GM21381 (cell line): ENCODE data around the gene MEIKIN.

Source experiments
- ATAC-seq: cut with Tn5 transposase; IDR thresholded peaks from one replicate; pipeline ENCODE4 v1.9.1; 2021; ENCODE audit warnings: mild to moderate bottlenecking, moderate library complexity; ENCODE audit not compliant: unreplicated experiment

The MEIKIN gene, protein sequence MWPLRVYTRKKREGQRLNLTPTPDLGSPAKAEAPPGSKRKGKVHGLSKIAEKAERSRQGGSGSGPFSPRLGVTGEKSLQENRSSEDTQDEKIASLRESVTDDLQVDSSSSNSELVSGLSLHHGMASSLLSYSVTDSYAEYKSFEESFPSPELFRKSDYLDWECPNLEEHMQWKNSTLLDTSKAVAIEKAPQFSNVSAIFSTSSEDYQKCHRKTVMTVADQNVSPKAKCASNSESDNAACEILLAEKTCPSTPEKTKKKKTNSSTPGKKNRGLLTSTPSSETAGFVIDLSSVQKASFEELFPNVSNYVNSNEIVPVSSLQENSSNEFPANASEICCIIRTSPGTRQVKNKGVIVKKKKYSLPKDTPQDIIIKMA

DNA sequence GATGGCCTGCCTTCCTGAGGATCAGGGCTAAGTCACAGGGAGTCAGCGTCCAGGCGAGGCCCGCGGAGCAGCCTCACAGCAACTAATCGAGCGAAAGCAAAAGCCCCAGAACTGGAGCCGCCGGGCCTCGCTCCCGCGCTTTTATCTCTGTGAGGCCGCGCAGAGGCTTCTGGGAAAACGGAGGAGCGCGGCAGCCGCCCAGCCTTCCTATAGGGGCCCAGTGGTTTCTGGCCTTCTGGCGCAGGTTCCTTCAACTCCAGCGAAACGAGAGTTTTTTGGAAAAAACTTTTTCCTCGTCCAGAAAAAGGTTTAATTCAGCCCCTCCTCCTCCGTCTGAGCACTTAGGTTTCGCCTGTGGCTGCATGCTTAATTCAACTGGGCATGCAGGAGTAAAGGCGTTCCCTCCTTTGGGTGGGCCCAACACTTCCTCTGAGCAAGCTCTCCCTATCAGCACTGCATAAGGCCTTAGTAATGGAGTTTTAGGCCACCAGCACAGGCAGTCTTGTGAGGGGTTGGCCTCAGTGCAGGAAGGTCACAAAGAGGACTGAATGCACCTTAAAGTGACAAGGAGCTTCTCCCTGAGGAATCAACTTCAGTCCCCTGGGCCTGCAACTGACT, at the start of gene MEIKIN:
Gene MEIKIN (minus strand): TSS at position 113 of the 618 bp plus-strand sequence. CDS start 158 bp downstream, outside the sequence.
- no peak for ATAC-seq

DNA sequence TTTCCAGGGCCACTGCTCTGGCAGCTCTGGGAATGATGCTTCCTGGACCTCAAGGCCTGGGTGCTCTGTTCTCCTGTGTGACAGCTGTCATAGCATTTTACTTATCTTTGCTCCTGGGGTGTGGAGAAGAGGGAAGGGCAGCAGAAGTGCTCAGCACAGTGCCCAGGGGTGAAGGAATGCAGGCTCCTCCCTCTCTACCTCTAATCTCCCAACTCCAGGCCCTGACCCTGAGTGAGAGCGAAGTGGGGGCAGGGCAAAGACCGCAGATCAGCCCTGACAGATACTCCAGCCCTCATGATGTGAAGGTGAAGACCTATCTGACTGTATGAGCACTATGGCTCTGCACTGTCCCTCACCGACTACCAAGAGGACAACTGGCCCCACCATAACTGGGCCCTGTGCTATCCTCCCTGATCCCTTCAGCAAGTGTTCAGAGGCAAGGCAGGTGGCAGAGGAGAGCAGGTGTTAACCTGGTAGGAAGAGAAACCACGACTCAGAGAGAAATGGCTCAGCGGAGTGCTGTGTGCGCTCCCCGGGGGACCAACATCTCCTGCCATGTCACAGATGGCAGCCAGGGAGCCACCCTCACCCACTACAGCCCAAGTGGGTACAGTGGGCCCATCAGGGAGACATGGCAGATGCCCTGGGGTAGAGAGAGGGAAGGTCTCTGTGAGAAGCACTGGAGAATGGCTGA, 49.2 kb upstream of the MEIKIN start:
- ATAC-seq = no peak

DNA sequence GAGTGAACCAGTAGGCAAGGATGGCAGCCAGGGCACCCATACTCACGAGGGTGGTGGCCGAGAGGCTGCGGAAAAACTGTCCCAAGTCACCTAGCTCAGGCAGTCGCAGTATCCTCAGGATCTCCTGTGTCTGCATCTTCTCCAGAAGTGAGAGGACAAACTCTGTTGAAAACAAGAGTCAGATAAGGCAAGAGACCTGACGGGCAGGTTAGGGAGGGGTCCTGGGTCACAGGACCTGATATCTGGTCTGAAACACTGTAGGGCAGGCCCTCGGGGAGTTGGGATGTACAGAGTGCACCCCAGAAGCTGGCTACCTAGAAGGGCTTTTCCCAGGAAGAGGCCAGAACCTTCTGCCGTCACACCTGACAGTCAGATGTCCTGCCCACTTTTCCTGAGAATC, 48.6 kb upstream of the MEIKIN start:
- no peak for ATAC-seq

DNA sequence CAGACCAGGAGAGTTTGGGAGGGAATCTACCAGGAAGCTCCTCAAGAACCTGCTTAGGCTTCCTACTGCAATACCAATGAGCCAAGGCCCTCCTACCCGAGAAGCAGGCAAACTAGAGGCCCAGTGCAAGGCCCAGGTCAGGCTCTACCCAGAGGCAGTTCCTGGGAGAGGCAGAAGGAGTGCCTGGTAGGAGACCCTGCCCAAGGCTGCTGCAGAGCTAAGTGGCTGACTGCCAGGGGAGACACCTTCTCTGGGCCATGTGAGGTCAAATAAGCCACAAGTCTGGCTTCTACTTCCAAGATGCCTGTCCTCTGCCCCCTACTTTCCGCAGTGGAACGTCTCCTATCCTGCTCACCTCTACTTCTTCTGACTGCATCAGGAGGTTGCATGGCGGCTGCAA, 48.2 kb upstream of the MEIKIN start:
- ATAC-seq = no peak

DNA sequence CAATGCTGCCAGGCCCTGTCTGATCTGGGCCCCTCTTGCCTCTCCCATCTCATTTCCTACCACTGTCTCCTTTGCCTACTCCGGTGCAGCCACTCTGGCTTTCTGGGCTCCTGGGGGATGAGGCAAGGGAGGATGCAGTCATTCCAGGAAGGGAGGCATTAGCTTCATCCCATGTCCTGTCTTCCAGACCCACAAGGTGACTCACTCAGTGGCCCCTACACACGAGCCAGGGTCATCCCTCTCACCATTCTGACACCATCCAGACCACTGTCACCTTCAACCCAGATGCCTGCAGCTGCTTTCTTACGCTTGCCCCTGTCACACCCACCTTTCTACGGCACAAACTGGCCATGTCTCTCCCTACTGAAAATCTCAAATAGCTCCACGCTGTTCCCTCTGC, 46.9 kb upstream of the MEIKIN start:
- no peak for ATAC-seq

DNA sequence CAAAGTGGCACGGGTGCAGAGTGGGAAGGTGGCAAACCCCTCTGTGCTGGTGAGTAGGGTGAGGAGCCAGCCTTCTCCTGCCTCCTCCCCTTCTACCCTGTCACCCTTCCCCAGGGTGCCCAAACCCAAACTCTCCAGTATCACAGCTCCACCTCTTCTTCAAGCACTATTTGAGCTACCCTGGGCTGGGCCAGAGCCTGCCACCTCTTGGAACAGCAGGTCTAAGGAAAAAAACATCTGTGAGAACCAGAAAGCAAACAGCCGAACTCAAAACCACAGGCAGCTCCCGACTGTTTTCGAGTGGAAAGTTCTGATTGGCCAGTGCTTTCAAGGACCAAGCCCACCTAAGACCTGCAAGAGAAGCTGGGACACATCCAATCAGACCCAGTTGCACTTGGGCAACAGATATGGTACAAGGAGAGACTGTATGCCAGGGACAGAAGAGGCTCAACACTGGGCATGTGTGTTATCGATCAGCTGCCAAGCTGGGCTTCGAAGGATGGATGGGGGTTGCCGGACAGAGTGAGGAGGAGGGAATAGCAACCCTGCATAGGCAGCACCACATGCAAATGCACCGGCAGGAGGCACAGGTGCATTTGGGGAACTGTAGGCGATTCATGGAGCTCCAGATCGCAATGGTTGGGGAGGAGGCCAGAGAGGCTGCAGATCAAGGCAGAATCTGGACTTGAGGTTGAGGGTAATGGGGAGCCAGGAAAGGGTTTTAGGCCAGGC, 46.3 kb upstream of the MEIKIN start:
- no peak for ATAC-seq

DNA sequence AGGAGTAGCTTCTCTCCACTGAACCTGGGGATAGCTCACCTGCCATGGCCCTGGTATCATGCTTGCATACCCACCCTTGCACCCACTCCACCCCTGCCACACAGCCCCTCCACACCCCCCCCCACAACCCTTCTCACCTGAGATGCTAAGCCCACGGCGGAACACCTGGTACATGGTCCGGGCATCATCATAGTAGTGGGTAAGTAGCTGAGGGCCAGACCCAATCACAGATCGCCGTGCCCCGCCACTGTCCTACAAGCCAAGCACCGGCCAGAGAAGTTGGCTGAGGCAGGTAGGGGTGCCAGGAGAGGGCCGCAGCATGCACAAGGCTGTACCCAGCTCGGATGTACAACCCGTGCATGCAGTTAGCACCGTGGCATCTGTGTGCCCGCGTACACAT, 45.3 kb upstream of the MEIKIN start:
- ATAC-seq = no peak

DNA sequence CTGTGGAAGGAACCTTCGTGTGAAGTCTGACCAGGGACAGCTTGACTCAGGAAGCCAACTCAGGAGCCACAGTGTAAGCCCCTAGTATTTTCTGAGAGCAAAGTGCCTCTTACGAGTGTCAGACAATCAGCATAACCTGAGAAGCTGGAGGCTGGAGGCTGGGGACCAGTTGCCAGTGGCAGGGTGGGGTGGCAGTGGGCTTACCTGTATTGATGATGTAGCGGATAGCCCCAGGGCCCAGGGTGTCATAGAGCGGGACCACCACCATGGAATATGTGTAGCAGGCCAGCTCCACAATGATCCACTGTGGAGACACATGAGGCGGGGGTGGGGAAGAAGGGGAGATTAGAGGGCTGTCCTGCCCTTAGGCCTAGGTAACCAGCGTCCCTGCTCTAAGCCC, 43.1 kb upstream of the MEIKIN start:
- no peak for ATAC-seq

DNA sequence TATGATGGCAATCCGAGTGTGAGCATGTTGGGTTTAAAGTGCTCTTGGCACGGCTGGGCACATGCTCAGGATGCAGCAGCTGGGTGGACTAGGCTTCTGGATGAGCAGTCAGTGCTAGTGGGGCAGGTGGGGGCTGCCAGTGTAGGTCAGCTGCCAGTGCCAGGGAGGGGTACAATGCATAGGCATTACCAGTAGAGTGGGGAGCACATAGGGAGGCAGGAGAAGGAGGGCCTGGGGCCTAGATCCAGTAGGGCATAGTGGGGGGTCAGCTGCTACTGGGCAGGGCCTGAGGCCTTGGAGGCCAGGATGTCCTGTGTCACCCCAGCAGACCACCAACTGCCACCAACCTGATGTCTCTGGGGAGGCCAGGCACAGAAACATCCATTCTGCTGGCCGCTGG, 41.8 kb upstream of the MEIKIN start:
- ATAC-seq = no peak

DNA sequence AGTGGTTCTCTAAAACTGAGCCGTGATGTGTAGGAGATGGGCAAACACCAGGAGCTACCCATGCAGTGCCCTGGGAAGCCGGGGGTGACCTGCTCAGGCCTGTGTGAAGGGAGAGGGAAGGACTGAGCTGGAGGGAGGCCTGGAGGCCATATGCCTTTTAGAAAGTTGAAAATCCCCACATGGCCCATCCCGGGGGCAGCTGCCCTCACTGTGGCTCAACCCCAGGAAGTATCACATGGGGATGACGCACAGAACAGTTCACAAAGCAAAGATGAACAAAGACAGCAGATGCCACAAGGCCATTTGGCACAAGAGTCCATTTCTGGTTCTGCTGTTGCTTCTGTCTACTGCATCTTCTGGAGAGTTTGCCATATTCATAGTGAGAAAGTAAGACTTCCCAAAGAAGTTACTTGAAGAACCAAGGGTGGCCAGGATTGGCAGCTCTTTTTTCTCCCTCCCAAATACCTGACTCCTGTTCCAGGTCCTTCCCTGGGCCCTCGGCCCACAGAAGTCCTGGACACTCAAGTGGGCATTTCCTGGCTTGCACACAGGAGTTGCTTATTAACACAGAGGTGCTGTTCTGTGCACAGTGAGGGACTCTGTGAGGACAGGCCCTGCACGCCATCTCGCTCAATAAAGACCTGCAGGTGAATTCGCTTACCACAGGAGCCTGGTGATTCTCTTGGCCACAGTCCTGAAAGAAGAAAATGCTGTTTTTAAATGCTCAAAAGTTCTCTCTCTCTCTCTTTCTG, 40.9 kb upstream of the MEIKIN start:
- no peak for ATAC-seq

DNA sequence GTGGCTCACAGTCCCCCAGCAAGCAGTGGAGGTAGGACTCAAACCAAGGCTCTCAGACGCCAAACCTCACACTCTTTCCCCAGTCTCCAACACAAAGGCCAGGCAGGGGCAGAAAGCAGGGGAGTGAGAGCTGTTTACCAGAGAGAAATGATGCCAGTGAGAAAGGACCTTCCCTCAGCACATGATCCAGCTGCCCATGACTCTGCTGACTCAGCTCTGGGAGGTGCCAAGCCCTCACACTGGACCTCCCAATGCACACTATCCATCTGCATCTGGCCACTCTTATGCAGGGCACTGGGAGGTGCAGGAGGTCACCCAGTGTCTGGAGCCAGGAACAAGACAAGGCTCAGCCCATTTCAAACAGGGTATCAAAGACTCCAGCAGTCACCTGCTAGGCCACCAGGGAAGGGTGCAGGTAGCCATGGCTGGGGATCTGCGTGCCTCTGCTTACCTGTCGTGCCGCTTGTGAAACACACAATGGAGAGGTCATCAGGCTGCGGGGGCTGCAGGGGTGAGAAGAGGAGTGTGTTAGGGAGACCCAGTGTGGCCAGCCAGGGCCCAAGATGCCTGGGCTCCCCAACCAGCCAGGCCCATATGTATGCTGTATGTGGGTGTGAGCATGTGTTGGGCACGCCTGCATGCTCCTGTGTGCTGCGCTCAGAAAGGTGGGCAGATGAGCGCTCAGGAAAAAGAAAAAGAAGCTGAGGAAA, 39.6 kb upstream of the MEIKIN start:
- no peak for ATAC-seq

DNA sequence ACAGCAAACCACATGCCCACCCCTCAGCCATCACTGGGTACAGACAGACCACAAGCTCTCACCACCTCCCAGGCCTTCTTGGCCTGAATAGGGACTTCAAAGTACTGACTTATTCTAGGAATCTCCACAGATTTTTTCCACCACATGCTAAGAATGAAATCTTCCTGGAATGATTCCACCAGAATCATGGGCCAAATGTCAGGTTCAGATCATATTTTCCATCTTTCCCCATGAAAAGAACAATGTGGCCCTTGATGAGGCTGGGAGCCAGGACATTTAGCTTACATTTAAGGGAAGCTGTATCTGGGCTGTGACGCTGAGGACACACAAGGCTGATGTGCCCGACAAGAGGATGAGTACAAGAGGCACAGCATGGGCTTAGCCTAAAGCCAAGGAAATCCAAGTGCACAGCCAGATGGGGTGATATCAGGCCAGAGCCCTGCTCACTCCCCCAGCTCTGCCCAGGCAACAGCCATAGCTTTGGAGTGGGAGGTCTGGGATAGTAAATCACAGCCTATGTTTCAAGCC, 37.8 kb upstream of the MEIKIN start:
- ATAC-seq = no peak

DNA sequence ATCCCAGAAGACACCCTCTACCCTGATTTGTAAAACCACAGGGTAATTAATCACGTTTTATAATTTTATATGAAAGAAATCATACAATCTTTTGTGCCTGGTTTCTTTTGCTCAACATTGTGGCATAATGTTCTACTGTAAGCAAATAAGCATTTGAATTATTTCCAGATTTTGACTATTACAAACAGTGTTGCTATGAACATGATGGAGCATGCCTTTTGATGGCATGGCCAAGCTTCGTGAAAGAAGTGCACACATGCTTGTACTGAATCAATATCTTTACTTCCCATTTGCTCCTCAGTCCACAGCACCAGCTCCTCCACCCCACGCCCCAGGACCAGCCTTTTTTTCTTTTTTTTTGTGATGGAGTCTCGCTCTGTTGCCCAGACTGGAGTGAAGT, 36.1 kb upstream of the MEIKIN start:
- ATAC-seq = no peak

DNA sequence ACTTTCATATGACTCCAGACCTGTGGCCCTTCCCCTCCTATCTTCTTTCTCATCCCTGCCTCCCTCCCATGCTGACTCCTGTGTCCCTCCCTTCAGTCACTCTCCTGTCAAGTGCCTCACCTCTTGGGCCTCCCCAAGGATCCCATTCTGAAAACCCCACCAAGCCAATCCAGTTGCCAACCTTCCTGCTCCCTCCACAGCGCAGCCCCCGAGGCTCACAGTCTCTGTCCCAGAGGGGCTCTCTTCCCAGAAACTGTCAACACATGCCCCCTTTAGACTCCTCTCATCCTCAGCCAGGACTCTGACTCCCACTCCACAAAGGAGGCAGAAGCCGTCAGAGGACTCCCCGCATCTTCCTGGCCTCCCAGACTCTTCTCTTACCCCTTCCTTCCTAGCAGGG, 35.2 kb upstream of the MEIKIN start:
- ATAC-seq = no peak

DNA sequence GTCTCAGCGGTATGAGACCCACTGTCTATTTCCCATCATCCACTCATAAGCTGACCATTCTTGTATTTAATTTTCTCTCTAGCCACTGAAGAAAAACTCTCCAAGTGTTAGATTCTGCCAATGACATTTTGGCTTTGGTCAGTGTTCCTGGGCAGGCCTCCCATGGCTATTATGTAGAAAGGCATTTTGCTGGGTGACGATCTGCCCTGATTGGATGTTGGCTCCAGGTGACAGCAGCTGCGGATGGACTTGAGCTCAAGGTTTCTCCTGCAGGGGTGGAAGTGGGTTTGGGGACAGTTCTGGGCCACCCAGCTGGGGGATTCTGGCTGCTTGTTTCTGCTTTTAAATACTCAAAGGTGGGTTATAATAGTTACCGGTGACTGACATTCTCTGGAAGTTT, 34.4 kb upstream of the MEIKIN start:
- ATAC-seq = no peak

DNA sequence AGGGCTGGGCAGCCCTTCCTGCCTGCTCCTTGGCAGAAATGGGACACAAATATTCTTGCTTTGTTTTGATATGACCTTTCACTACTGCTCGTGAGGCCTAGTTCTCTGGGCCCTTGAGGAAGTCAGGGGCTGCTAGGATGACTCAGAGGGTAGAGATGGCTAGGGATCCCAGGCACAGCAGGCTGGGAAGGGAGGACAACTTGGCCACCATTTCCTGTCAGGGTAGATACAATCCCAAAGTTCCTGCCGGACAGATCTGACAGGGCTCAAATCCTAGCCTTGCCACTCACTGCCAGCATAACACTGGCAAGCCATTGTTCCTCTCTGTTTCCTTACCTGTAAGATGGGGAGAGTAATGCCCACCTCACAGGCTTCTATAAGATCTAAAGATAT, 31.7 kb upstream of the MEIKIN start:
- ATAC-seq = no peak

DNA sequence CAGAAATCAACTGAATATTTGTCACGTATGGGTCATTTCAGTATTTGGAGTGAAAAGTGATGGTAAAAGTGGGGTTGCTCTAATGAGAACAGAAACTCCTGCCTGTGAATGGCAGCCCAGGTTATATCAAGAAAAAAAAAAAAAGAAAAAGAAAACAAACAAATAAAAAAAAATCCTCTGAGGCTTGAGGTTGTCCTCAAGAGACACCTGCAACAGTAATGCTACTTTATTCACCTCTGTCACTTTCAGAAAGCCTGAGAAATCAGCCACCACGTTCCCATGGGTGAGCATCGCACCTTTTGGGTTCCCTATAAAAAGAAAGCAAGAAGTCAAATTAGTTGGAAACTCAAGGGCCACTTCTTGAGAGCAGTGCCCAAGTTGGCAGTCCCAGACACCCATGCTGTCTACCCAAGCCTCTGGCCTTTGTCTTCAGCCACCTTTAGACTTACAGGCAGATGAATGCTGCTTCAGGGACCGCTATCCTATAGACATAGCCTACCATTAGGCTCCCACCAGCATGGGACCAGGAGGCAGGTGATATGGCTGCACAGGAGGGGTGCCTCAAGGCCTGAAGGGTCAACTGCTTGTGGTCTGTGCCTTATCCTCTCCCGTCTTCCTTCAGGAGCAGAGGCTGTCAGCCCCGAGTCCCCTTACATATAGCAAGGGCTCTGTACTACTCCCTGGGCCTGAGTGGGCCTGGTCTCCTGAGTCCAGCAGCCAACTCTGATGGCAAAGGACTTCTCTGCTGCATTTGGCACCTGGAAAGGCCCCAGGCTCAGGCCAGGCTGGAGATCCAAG, 31.1 kb upstream of the MEIKIN start:
- no peak for ATAC-seq

DNA sequence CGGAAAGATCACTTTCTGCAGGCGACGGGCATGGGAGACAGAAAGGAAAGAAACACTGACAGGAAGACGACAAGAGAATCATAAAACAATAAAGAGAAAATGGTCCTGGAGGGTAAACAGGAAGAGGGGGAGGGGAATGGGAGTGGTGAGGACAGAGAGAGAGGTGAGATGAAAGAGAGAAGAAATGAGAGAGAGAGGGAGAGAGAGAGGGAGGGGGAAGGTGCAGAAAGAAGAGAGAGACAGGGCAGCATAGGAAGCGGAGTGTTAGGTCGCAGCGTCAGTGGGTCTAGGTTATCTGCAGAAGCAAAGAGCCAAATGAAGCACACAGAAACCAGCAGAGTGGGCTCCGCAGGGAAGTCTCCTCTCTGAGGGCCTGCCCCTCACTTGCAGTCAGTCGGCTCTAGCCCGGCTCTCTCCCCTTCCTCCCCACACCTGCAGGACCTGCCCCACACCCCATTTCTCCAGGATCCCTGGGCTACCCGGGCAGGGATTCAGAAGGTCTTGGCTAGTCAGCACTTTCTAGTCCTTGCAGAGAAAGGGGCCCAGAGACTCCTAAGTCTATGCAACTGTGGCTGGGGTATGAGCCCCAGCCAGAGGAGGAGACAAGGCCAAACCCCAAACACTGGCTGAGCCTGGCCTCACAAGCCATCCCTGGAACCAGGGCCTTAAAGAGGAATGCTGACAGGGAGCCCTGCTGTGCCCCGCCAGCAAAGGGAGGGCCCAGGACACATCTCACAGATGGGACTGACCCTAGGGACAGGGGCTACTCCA, 29.7 kb upstream of the MEIKIN start:
- ATAC-seq = no peak
